Stimulated activated CD4-positive, alpha-beta T cell treated with anti-CD3 and anti-CD28 coated beads, TNF-alpha, amount 100 ng/mL, for 4 hours (primary cell): ENCODE measurements around the gene TIMP4.
A peak's percentile ranks its signal among the peaks of the same experiment; 100 is the strongest.

Experiments
- DNase-seq, 3 experiments: peaks; one replicate each; pipeline ENCODE4 v3.0.0-alpha.2; 2020; ENCODE audit warnings: low read depth in 3 of 3

Gene TIMP4

DNA sequence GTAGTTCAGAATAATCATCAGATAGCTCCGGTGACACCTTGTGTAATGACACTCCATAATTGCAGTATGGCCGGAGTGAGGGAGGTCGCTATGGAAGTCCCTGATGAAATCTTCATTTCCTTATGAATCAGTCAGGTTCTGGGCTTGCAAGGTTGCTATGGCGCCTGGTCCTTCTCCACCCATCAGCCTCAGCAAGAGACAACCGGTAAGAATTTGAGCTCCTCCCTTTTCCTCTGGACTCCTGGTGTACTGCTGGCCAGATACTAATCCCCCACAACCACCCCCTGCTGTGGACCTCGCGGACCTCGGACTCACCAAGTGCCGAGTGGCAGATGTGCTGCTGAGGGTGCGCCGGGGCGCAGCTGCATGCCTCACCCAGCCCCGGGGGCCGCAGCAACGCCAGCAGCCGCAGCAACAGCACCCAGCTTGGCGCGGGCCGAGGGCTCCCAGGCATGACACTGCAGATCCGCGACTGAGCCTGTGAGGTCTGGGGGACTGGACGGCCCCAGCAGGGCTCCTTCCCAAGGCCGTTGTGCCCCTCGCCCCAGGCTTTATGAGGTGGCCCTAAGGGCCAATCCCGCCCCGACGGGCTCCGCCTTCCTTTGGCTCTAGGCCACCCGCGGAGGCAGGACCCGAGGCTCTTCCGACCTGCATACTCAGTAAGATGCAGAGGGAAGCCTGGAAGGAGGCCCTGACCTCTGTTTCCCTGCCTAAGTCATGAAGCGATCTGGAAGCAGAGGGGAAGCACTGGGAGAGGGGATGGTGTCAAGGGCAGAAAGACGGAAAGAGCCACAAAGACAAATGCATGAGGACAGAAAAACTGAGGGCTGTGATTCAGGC, at the start of gene TIMP4:
Gene TIMP4 (minus strand): TSS at position 526 of the 840 bp plus-strand sequence. CDS start 72 bp downstream, at position 454.
- DNase-seq, result no peak

- DNase-seq, result no peak
These were observed 46.5 kb upstream of the TIMP4 start for GRCh38 chr3:12205171-12205570.

DNA sequence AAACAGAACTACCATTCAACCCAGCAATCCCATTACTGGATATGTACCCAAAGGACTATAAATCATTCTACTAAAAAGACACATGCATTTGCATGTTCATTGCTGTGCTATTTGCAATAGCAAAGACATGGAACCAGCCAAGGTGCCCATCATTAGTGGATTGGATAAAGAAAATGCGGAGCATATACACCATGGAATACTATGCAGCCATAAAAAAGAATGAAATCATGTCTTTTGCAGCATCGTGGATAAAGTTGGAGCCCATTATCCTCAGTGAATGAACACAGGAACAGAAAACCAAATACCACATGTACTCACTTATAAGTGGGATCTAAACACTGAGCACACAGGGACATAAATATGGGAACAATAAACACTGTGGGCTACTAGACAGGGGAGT, 43.1 kb upstream of the TIMP4 start:
- no peak for DNase-seq

- DNase-seq, result no peak
These were observed 39.6 kb upstream of the TIMP4 start for GRCh38 chr3:12198301-12198700.

DNA sequence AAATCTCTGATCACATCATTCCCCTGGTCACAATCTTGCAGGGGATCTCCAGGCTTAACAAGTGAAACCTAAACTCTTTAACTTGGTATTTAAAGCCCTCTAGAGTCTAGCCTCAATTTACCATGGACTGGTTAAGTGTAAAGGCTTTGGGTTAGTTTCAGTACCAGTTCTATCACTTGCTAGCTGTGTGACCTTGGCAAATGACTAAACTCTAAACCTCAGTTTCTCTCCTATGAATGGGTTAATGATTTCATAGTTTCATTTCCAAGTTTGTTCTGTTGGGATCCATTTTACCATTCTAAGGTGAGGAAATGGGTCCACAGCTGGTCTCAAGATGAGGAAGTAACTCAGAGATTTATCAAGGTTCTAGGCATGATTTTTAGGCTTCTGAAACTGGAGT, 38.8 kb upstream of the TIMP4 start:
- no peak for DNase-seq

DNA sequence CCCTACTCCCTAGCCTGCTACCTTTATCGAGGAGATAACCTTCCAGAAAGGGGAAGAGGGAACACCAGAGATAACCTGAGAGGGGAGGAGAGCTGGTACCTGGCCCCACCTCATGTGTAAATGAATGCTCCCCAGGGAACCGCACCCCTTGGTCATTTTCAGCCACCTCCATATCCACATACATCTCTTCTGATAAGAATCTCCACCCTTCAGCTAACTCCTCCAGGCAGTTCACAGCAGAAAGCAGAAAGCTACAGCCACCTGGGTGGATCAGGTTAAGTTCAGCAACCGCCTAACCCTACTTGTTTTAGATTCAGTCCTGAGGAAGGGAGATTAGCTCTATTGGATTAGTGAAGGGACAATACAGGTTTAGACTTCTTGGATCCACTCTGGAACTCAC, 38.0 kb upstream of the TIMP4 start:
- no peak for DNase-seq

DNA sequence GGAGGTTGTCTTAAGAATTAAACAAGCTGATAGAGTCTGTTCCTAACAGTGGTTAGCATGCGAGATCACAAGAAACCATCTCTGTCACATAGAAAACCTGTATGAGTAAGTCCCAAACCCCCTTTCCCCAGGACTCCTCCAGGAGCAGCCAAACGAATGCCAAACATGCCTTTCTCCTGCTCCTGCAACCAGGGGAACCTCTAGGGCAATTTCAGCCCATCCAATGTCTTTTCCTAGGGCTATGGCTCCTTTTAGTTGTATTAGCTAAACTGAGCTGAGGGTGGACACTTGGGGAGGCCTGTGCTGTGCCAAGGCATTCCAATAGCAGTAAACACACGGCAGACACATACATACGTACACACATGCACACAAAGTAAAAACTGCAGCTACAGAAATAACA, 36.5 kb upstream of the TIMP4 start:
- DNase-seq, result no peak

DNA sequence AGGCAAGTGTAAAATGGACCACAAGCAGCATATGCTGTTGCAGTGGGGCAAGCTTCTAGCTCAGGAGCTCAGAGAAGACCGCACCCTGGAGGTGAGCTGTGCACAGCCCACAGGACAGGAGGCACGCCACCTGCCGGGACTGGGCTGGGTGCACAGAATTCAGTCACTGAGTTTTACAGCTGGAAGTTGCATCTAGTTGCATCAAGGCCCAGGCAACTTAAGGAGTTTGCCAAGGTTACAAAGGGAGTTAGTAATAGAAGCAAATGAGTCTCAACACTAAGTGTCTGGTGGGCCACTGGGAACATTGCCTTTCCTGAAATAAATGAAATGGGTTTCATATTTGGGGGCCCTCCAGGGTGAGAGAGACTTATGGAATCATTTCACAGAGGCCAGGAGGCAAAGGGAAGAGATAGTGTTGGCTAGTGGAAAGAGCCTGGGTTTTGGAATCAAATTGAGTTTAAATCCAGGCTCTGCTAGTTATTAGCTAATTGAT, 36.0 kb upstream of the TIMP4 start:
- DNase-seq, result no peak

- DNase-seq, result no peak
These were observed 35.5 kb upstream of the TIMP4 start for GRCh38 chr3:12194209-12194608.

GRCh38 chr3:12193485-12194165, 34.9 kb upstream of the TIMP4 start:
- no peak for DNase-seq

GRCh38 chr3:12192655-12193484, 34.2 kb upstream of the TIMP4 start:
- DNase-seq, result no peak

DNA sequence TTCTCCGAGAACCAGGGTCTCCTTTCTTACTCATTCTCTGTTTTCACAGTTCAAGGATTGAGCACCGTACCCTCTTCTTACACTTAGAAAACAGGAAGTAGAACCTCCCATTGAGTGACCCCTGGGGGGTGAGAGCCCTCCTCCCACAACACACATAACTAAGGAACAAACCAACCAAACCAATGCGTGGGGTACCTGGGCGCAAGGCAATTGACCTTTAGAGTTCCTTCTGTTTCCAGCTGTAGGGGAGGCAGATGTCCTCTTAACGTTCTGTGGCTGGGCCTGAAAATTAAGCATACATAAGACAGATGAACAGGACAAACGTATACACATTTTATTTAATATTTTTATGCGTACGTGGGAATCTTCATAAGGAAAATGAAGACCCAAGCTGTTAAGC, 33.5 kb upstream of the TIMP4 start:
- no peak for DNase-seq

DNA sequence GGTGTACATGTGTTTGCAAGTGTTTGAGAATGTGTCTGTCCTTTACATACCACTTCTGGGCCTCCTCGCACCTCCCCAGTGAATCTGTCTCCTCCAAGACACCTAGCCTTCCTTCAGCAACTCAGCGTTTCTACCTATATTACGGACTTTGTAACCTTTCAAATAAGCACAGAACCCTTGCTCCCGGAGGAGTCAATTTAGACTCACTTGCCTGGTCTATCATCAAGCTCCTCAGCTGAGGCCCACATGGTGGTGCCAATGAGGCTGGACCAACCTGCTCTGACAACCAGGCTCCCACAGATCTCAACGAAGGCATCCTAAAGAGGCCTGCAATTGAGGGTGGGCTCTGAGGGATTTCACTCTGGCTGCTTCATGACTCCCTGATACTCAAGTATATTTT, 32.8 kb upstream of the TIMP4 start:
- no peak for DNase-seq

DNA sequence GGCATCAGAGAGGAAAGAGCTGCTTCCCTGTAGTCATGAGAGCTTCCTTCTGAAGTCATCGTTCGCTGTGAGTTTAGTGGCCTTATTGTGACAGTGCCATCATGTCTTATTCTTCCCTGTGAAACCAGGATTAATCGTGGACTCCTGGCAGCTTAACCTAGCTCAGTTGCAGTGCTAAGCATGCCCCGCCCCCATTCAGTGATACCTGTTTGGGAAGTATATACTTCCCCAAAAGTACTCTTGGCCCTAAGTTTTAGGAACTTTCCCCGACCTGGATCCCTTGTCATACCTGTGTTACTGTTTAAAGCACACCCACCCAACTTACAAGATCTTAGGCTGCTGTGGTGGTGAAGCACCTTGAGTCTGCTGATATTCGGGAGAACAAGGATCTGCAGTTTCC, 32.1 kb upstream of the TIMP4 start:
- no peak for DNase-seq

GRCh38 chr3:12190221-12190807, 31.6 kb upstream of the TIMP4 start:
- DNase-seq, result no peak

DNA sequence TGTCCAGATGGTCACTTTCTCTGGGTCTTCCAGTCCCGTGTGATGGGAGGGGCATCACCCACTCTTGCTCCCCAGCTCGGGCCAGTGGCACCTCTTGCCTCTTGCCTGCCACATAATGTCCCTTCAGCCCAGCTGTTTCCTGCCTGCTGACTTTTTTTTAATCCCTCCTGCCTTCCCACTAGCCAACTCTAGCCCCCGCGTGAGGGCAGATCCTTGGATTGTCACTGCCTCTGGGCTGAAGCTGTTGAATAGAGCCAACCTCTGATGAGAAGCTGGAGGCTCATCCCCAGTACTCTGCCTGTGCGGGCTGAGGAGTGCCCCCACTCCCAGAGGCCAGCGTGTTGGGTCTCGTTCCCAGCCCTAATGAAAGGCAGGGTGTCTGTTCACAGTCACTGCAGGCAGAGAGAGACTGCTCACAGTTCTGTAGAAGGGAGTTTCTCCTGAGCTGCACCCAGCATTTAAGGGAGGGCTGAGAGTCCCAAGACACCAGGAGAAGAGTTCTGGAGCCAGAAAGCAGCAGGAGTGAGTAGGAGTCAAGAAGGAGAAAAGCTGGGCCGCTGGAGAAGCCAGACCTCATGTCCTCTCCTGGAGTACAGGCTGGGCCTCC, 30.1 kb upstream of the TIMP4 start:
- no peak for DNase-seq

DNA sequence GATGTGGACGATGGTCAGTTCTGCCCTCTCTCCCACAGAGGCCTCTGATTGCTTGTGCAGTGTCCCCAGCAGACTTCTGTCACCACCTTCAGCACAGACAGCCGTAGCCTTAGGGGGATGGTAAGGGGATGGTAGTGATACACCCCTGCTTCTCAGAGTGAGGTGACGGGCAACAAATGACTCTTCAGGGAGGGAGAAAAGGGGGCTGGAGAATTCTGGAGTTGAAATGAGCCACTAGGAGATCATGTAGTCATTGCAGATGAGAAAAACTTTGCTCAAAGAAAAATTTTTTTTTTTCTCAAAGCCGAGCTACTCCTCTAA, 29.6 kb upstream of the TIMP4 start:
- DNase-seq, result no peak

- DNase-seq, result peak in 2 of 3 experiments; percentile 12 to 20
These were observed 29.0 kb upstream of the TIMP4 start for GRCh38 chr3:12187448-12188327.

- DNase-seq, result no peak
These were observed 28.0 kb upstream of the TIMP4 start for GRCh38 chr3:12186515-12187286.

- no peak for DNase-seq
These were observed 27.3 kb upstream of the TIMP4 start for GRCh38 chr3:12186046-12186445.
